HepG2 (cell line): ENCODE results near the gene VSIG10L. TPM values are rescaled to one million over a fixed set of nuclear protein-coding genes. Genes with fewer than 3 reads are reported as not detected.

Experiments
- HDAC1 ChIP-seq: sonication (generic); formaldehyde crosslinking; IDR thresholded peaks from 2 replicates; pipeline ENCODE4 v1.5.1; 2020; ENCODE audit warnings: mild to moderate bottlenecking, missing genetic modification reagents
- HHEX ChIP-seq: IDR thresholded peaks from 2 replicates; pipeline ENCODE4 v1.6.1; 2016; ENCODE audit warnings: control low read depth
- KDM1A ChIP-seq: IDR thresholded peaks from 2 replicates; pipeline ENCODE4 v1.6.1; 2016; ENCODE audit warnings: missing compliant biosample characterization
- MIER2 ChIP-seq: IDR thresholded peaks from 2 replicates; pipeline ENCODE4 v1.6.1; 2016; ENCODE audit warnings: missing biosample characterization, missing genetic modification reagents
- MIER3 ChIP-seq: IDR thresholded peaks from 2 replicates; pipeline ENCODE4 v1.6.1; 2016; ENCODE audit warnings: missing compliant biosample characterization, borderline replicate concordance
- MIXL1 ChIP-seq: IDR thresholded peaks from 2 replicates; pipeline ENCODE4 v1.6.1; 2016
- SOX5 ChIP-seq: IDR thresholded peaks from 2 replicates; pipeline ENCODE4 v1.6.1; 2016; ENCODE audit warnings: borderline replicate concordance
- TBL1XR1 ChIP-seq: fragments of 150-350 bp; IDR thresholded peaks from 2 replicates; pipeline ENCODE4 v1.6.1; 2014; ENCODE audit warnings: borderline replicate concordance, low read length; ENCODE audit not compliant: partially characterized antibody
- TSC22D2 ChIP-seq: sonication (generic); formaldehyde crosslinking; IDR thresholded peaks from 2 replicates; pipeline ENCODE4 v1.5.1; 2020; ENCODE audit warnings: missing genetic modification reagents, mild to moderate bottlenecking, borderline replicate concordance
- ZBTB3 ChIP-seq: sonication (generic); formaldehyde crosslinking; IDR thresholded peaks from 2 replicates; pipeline ENCODE4 v1.4.0; 2020; ENCODE audit warnings: low read depth, mild to moderate bottlenecking, moderate library complexity, missing genetic modification reagents, borderline replicate concordance
- ZBTB38 ChIP-seq: sonication (generic); formaldehyde crosslinking; IDR thresholded peaks from 2 replicates; pipeline ENCODE4 v1.5.1; 2020; ENCODE audit warnings: mild to moderate bottlenecking, missing genetic modification reagents
- ZBTB7A ChIP-seq: sonication (generic); formaldehyde crosslinking; IDR thresholded peaks from 2 replicates; pipeline ENCODE4 v1.8.0; 2022; ENCODE audit warnings: mild to moderate bottlenecking, missing genetic modification reagents
- ZBTB7B ChIP-seq: sonication (generic); formaldehyde crosslinking; IDR thresholded peaks from 2 replicates; pipeline ENCODE4 v1.4.0; 2020; ENCODE audit warnings: missing genetic modification reagents
- ZNF619 ChIP-seq: sonication (generic); formaldehyde crosslinking; IDR thresholded peaks from 2 replicates; pipeline ENCODE4 v1.4.0; 2020; ENCODE audit warnings: mild to moderate bottlenecking, missing genetic modification reagents
- polyA plus RNA-seq, 8 experiments: library from polyadenylated mRNA; depleted of rRNA in 3 of 8; stranded (reverse) in 7 of 8; unstranded in 1 of 8; fragments of >200 nt; fragmentation: Illumina TruSeq in 4 of 8; extraction: Trizol in 4 of 8; gene quantifications; 2 replicates each; pipeline versions ENCODE4 v1.2.1 to v1.2.3, GENCODE V29; 2011 to 2016; ENCODE audit warnings: low read depth in 4 of 8, missing spikeins in 1 of 8, mixed read lengths in 1 of 8; ENCODE audit not compliant: insufficient read depth in 1 of 8
- total RNA-seq, 5 experiments: library from RNA; depleted of rRNA; stranded (reverse); fragments of >200 nt; fragmentation: Illumina TruSeq; extraction: Trizol; gene quantifications; 2 replicates each; pipeline ENCODE4 v1.2.3, GENCODE V29; 2016; ENCODE audit warnings: low read depth in 1 of 5
- TF ChIP-seq, protein P1 (sequence below): sonication (generic); formaldehyde crosslinking; IDR thresholded peaks from 2 replicates; pipeline ENCODE4 v1.4.0; 2020; ENCODE audit warnings: mild to moderate bottlenecking, missing genetic modification reagents, borderline replicate concordance
- TF ChIP-seq, protein P2 (sequence below): sonication (generic); formaldehyde crosslinking; IDR thresholded peaks from 2 replicates; pipeline ENCODE4 v1.4.0; 2020; ENCODE audit warnings: mild to moderate bottlenecking, missing genetic modification reagents
- TF ChIP-seq, protein P3 (sequence below): IDR thresholded peaks from 2 replicates; pipeline ENCODE4 v1.6.1; 2012; ENCODE audit warnings: inconsistent platforms
- TF ChIP-seq, protein P4 (sequence below): sonication (generic); formaldehyde crosslinking; IDR thresholded peaks from 2 replicates; pipeline ENCODE4 v1.4.0; 2020; ENCODE audit warnings: missing genetic modification reagents, borderline replicate concordance
- TF ChIP-seq, protein P5 (sequence below): sonication (generic); formaldehyde crosslinking; IDR thresholded peaks from 2 replicates; pipeline ENCODE4 v1.9.0; 2022; ENCODE audit warnings: missing genetic modification reagents, mild to moderate bottlenecking, borderline replicate concordance

Gene VSIG10L
- total and polyA plus RNA-seq, 2 of the 13 experiments (the other 11 are each of a cell fraction or from before 2014, with no cell fraction given) = 2.7 to 8.5 TPM

DNA sequence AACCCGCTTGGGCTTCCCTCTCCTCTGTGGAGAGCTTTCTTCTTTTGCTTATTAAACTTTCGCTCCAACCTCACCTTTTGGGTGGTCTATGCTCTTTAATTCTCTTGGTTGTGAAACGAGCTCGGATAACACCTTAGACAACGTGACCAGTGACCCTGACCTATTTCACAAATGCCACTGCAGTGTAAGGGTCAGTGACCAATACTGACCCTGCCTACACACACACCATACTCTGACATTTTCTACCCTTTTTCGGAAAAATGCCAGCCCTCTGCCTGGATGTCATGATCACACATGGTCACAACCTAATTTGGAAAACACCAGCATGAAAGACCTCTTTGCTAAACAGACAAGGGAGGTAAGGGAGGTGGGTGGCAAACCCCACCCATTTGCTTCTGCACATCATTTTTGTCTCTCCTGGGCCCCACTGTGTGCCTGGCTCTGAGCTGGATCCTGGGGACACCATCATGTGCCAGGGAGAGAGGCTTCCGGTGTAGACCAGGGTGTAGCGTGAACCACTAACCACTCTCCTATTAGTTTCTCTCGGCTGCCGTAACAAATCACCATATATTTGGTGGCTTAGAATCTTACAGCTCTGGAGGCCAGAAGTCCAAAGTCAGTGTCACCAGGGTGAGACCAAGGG, 14.3 kb upstream of the VSIG10L start (continued):
- TF ChIP-seq, protein P1, sequence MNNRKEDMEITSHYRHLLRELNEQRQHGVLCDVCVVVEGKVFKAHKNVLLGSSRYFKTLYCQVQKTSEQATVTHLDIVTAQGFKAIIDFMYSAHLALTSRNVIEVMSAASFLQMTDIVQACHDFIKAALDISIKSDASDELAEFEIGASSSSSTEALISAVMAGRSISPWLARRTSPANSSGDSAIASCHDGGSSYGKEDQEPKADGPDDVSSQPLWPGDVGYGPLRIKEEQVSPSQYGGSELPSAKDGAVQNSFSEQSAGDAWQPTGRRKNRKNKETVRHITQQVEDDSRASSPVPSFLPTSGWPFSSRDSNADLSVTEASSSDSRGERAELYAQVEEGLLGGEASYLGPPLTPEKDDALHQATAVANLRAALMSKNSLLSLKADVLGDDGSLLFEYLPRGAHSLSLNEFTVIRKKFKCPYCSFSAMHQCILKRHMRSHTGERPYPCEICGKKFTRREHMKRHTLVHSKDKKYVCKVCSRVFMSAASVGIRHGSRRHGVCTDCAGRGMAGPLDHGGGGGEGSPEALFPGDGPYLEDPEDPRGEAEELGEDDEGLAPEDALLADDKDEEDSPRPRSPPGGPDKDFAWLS (CRISPR knock-in tag) = no peak
- TF ChIP-seq MIXL1 (CRISPR knock-in tag) (peak; percentile 24; the same call in 1 of the 2 replicates), ZNF619 (CRISPR knock-in tag) (no peak), ZBTB7B (peak; percentile 96), SOX5 (CRISPR knock-in tag) (peak; percentile 87), MIER2 (CRISPR knock-in tag) (peak; percentile 39; the same call in 1 of the 2 replicates), MIER3 (CRISPR knock-in tag) (peak; percentile 58; the same call in 1 of the 2 replicates), TSC22D2 (CRISPR knock-in tag) (no peak), ZBTB3 (CRISPR knock-in tag) (peak; percentile 78; the same call in 1 of the 2 replicates), KDM1A (CRISPR knock-in tag) (peak; percentile 64; the same call in 1 of the 2 replicates), ZBTB7A (CRISPR knock-in tag) (peak; percentile 60; the same call in 1 of the 2 replicates), HHEX (CRISPR knock-in tag) (no peak), HDAC1 (CRISPR knock-in tag) (peak; percentile 79), ZBTB38 (CRISPR knock-in tag) (peak; percentile 57; the same call in 1 of the 2 replicates), TBL1XR1 (peak; percentile 13)
- TF ChIP-seq, protein P2, sequence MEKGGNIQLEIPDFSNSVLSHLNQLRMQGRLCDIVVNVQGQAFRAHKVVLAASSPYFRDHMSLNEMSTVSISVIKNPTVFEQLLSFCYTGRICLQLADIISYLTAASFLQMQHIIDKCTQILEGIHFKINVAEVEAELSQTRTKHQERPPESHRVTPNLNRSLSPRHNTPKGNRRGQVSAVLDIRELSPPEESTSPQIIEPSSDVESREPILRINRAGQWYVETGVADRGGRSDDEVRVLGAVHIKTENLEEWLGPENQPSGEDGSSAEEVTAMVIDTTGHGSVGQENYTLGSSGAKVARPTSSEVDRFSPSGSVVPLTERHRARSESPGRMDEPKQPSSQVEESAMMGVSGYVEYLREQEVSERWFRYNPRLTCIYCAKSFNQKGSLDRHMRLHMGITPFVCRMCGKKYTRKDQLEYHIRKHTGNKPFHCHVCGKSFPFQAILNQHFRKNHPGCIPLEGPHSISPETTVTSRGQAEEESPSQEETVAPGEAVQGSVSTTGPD = 0 out of 2 replicates have a peak, but pooled peaks have one; percentile 29
- TF ChIP-seq, protein P3, sequence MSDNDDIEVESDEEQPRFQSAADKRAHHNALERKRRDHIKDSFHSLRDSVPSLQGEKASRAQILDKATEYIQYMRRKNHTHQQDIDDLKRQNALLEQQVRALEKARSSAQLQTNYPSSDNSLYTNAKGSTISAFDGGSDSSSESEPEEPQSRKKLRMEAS = peak; percentile 56; the same call in 1 of the 2 replicates
- TF ChIP-seq, protein P4, sequence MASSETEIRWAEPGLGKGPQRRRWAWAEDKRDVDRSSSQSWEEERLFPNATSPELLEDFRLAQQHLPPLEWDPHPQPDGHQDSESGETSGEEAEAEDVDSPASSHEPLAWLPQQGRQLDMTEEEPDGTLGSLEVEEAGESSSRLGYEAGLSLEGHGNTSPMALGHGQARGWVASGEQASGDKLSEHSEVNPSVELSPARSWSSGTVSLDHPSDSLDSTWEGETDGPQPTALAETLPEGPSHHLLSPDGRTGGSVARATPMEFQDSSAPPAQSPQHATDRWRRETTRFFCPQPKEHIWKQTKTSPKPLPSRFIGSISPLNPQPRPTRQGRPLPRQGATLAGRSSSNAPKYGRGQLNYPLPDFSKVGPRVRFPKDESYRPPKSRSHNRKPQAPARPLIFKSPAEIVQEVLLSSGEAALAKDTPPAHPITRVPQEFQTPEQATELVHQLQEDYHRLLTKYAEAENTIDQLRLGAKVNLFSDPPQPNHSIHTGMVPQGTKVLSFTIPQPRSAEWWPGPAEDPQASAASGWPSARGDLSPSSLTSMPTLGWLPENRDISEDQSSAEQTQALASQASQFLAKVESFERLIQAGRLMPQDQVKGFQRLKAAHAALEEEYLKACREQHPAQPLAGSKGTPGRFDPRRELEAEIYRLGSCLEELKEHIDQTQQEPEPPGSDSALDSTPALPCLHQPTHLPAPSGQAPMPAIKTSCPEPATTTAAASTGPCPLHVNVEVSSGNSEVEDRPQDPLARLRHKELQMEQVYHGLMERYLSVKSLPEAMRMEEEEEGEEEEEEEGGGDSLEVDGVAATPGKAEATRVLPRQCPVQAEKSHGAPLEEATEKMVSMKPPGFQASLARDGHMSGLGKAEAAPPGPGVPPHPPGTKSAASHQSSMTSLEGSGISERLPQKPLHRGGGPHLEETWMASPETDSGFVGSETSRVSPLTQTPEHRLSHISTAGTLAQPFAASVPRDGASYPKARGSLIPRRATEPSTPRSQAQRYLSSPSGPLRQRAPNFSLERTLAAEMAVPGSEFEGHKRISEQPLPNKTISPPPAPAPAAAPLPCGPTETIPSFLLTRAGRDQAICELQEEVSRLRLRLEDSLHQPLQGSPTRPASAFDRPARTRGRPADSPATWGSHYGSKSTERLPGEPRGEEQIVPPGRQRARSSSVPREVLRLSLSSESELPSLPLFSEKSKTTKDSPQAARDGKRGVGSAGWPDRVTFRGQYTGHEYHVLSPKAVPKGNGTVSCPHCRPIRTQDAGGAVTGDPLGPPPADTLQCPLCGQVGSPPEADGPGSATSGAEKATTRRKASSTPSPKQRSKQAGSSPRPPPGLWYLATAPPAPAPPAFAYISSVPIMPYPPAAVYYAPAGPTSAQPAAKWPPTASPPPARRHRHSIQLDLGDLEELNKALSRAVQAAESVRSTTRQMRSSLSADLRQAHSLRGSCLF (CRISPR knock-in tag) = no peak
- TF ChIP-seq, protein P5, sequence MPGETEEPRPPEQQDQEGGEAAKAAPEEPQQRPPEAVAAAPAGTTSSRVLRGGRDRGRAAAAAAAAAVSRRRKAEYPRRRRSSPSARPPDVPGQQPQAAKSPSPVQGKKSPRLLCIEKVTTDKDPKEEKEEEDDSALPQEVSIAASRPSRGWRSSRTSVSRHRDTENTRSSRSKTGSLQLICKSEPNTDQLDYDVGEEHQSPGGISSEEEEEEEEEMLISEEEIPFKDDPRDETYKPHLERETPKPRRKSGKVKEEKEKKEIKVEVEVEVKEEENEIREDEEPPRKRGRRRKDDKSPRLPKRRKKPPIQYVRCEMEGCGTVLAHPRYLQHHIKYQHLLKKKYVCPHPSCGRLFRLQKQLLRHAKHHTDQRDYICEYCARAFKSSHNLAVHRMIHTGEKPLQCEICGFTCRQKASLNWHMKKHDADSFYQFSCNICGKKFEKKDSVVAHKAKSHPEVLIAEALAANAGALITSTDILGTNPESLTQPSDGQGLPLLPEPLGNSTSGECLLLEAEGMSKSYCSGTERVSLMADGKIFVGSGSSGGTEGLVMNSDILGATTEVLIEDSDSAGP (CRISPR knock-in tag) = peak; percentile 26; the same call in 1 of the 2 replicates
